Upper lobe of left lung (tissue), 4 donors: ENCODE results near the gene MAGI2.

ENCODE experiments used
- CTCF ChIP-seq, 6 experiments: fragments of 450-650 bp in 4 of 6; fragments of 200-600 bp in 2 of 6; sonication (generic) in 2 of 6; IDR thresholded peaks; one replicate each; pipeline ENCODE4 v1.5.1; 2016 to 2019; ENCODE audit warnings: antibody characterized with exemption in 6 of 6
- POLR2A ChIP-seq, 4 donors: fragments of 450-650 bp; IDR thresholded peaks; one replicate each; pipeline ENCODE4 v1.5.1; 2016 to 2017; ENCODE audit warnings: antibody characterized with exemption in 4 of 4, mild to moderate bottlenecking in 2 of 4
- POLR2AphosphoS5 ChIP-seq, 2 donors: sonication (generic); formaldehyde crosslinking; IDR thresholded peaks; one replicate each; pipeline ENCODE4 v1.5.1; 2017; ENCODE audit warnings: antibody characterized with exemption in 2 of 2

- TF ChIP-seq CTCF (IDR thresholded peaks at IDR 0.05) (no peak), POLR2A (IDR thresholded peaks at IDR 0.05) (no peak), POLR2AphosphoS5 (IDR thresholded peaks at IDR 0.05) (no peak)
Measured at GRCh38 chr7:78345293-78345911, 1108.1 kb downstream of the MAGI2 start.
